HepG2 (cell line): ENCODE data around the gene CENPC. TPM values are rescaled to one million over a fixed set of nuclear protein-coding genes. Genes with fewer than 3 reads are reported as not detected.

Experiments used
- ATAC-seq: fragments of 200-7000 bp; cut with Tn5 transposase; 3 replicates; pipeline ENCODE4 v1.9.1; 2020; ENCODE audit warnings: mild to moderate bottlenecking, moderate library complexity
- BruUV-seq: library from RNA; stranded (reverse); fragments of 400-500 nt; replicated peaks from 2 replicates; lab custom pipeline; 2021; lab: Mats Ljungman, UMichigan
- CTCF ChIA-PET: fragments of 300-600 bp; formaldehyde crosslinking; extraction: SDS; loops from one replicate; lab custom pipeline; 2021; ENCODE audit warnings: low total read pairs, inconsistent platforms, low intra/inter-chr PET ratio; lab: Yijun Ruan, JAX
- POLR2A ChIA-PET: fragments of 350-600 bp; sonication (Branson Sonifier 250); formaldehyde crosslinking; loops from one replicate; lab custom pipeline; 2020; ENCODE audit warnings: antibody characterized with exemption, inconsistent platforms; lab: Yijun Ruan, JAX
- DNase-seq: peaks from one replicate; pipeline ENCODE4 v3.0.0-alpha.2; 2015; ENCODE audit warnings: low spot score
- FAIRE-seq: peaks from 3 replicates; lab custom pipeline; 2011; peaks lifted over from hg19 to GRCh38; lab: Jason Lieb, UNC
- H2AFZ ChIP-seq: one replicate; pipeline ENCODE4 v1.6.1; 2011; ENCODE audit warnings: low read length, inconsistent platforms
- H3K27ac ChIP-seq: fragments of 300-600 bp; 3 replicates; pipeline ENCODE4 v1.8.0; 2011; ENCODE audit warnings: mixed run types, mild to moderate bottlenecking, mixed read lengths, low read length, inconsistent platforms; ENCODE audit not compliant: insufficient read depth; ENCODE audit errors: extremely low read length
- H3K27me3 ChIP-seq, 2 experiments: fragments of 200-600 bp in 1 of 2; 2 replicates in 1 of 2; 3 replicates in 1 of 2; pipeline versions ENCODE4 v1.6.0 to v1.8.0; 2011; ENCODE audit warnings: low read length in 2 of 2, mild to moderate bottlenecking in 2 of 2, moderate library complexity in 2 of 2, inconsistent platforms in 1 of 2; ENCODE audit not compliant: insufficient read depth in 2 of 2, control insufficient read depth in 1 of 2
- H3K36me3 ChIP-seq, 2 experiments: fragments of 200-600 bp in 1 of 2; replicated peaks in 1 of 2; 2 replicates in 1 of 2; 3 replicates in 1 of 2; pipeline versions ENCODE4 v1.5.1 to v1.8.0; 2011; ENCODE audit warnings: low read length in 2 of 2, inconsistent platforms in 1 of 2; ENCODE audit not compliant: insufficient read depth in 2 of 2, control insufficient read depth in 1 of 2
- H3K4me1 ChIP-seq: 2 replicates; pipeline ENCODE4 v1.5.1; 2012; ENCODE audit warnings: low read length, inconsistent platforms; ENCODE audit not compliant: insufficient read depth
- H3K4me2 ChIP-seq: 2 replicates; pipeline ENCODE4 v1.6.0; 2011; ENCODE audit warnings: low read depth, low read length, inconsistent platforms
- H3K4me3 ChIP-seq, 3 experiments: fragments of 200-600 bp in 1 of 3; sonication (generic), shearing (Covaris generic) in 1 of 3; replicated peaks in 1 of 3; 2 replicates each; pipeline ENCODE4 v1.5.1; 2011 to 2016; ENCODE audit warnings: low read length in 3 of 3, inconsistent platforms in 2 of 3, low read depth in 2 of 3, mild to moderate bottlenecking in 2 of 3, control low read depth in 1 of 3, mixed read lengths in 1 of 3; ENCODE audit not compliant: insufficient read depth in 1 of 3
- H3K79me2 ChIP-seq: one replicate; pipeline ENCODE4 v1.6.1; 2011; ENCODE audit warnings: low read length, inconsistent platforms; ENCODE audit not compliant: insufficient read depth
- H3K9ac ChIP-seq: 2 replicates; pipeline ENCODE4 v1.6.0; 2011; ENCODE audit warnings: mild to moderate bottlenecking, low read depth, low read length, inconsistent platforms; ENCODE audit not compliant: insufficient read depth
- H3K9me3 ChIP-seq: 2 replicates; pipeline ENCODE4 v1.5.1; 2012; ENCODE audit warnings: mild to moderate bottlenecking, low read length
- H4K20me1 ChIP-seq: 2 replicates; pipeline ENCODE4 v1.6.0; 2011; ENCODE audit warnings: inconsistent platforms, mild to moderate bottlenecking, low read length, moderate library complexity; ENCODE audit not compliant: insufficient read depth
- ATF1 ChIP-seq: IDR thresholded peaks from 2 replicates; pipeline ENCODE4 v1.6.1; 2016; ENCODE audit warnings: mild to moderate bottlenecking, control low read depth
- CREM ChIP-seq, 2 experiments: sonication (generic) in 1 of 2; formaldehyde crosslinking in 1 of 2; IDR thresholded peaks; 2 replicates each; pipeline versions ENCODE4 v1.4.0 to v1.6.1; 2016 to 2020; ENCODE audit warnings: antibody characterized with exemption in 1 of 2, mild to moderate bottlenecking in 1 of 2, missing genetic modification reagents in 1 of 2
- ZNF460 ChIP-seq: sonication (generic); formaldehyde crosslinking; IDR thresholded peaks from 2 replicates; pipeline ENCODE4 v1.5.1; 2020; ENCODE audit warnings: missing genetic modification reagents, mild to moderate bottlenecking, borderline replicate concordance
- WGBS: methylation state at CpG from one replicate; pipeline ENCODE4 v1.1.6; 2017; ENCODE audit warnings: low lambda C conversion rate; 5-methylcytosine and 5-hydroxymethylcytosine counted together
- in situ Hi-C: cut with HindIII; loops from 2 replicates; pipeline ENCODE4 v1.10.0; 2017; ENCODE audit warnings: low pct_unique_long_range_greater_than_20kb; ENCODE audit not compliant: extremely low pct_ligation_motif_present
- intact Hi-C: fragments of 100-400 bp; cut with micrococcal nuclease; formaldehyde crosslinking; loops from one replicate; pipeline ENCODE4 v1.10.0; 2022; ENCODE audit not compliant: unreplicated experiment
- polyA plus RNA-seq, 8 experiments: library from polyadenylated mRNA; depleted of rRNA in 3 of 8; stranded (reverse) in 7 of 8; unstranded in 1 of 8; fragments of >200 nt; fragmentation: Illumina TruSeq in 4 of 8; extraction: Trizol in 4 of 8; gene quantifications; 2 replicates each; pipeline versions ENCODE4 v1.2.1 to v1.2.3, GENCODE V29; 2011 to 2016; ENCODE audit warnings: low read depth in 4 of 8, missing spikeins in 1 of 8, mixed read lengths in 1 of 8; ENCODE audit not compliant: insufficient read depth in 1 of 8
- total RNA-seq, 5 experiments: library from RNA; depleted of rRNA; stranded (reverse); fragments of >200 nt; fragmentation: Illumina TruSeq; extraction: Trizol; gene quantifications; 2 replicates each; pipeline ENCODE4 v1.2.3, GENCODE V29; 2016; ENCODE audit warnings: low read depth in 1 of 5
- TF ChIP-seq, protein P1 (sequence below): sonication (generic); formaldehyde crosslinking; IDR thresholded peaks from 2 replicates; pipeline ENCODE4 v1.5.0; 2020; ENCODE audit warnings: mild to moderate bottlenecking, missing genetic modification reagents
- TF ChIP-seq, protein P2 (sequence below): sonication (generic); formaldehyde crosslinking; IDR thresholded peaks from 2 replicates; pipeline ENCODE4 v1.4.0; 2020; ENCODE audit warnings: missing genetic modification reagents, borderline replicate concordance

Gene CENPC
- total and polyA plus RNA-seq, 2 of the 13 experiments (the other 11 are each of a cell fraction or from before 2014, with no cell fraction given): 4.7 to 16.4 TPM

DNA sequence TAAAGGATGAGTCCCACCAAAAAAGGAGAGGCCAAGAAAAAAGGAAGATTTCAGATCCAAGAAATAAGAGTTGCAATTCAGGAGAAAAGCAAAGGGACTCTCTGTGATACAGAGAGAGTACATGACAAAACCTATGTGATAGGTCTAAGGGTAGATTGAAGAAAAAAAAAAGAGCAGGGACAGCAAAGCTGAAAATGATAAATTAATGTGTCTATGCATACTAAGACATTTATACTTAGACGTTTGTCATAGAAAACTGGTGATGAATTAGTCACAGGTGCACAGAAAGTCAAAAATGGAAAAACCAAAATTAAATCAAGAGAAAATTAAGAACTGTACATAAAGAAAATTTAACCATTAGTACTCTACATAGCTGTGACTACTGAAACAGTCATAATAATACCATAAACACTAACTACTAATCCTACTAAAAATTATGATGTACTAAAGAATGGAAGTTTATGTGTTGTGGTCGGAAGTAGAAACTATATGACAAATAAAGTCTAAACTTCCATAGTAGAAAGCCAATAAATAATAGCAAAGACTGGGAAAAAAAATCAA, 9.9 kb downstream of the CENPC start:
- H3K36me3 ChIP-seq: peaks cover 4 to 53% of the 10 kb centered on the region in 2 experiments; a peak in 2 of 5 replicates
- no peak for DNase-seq
- TF ChIP-seq, protein P1, sequence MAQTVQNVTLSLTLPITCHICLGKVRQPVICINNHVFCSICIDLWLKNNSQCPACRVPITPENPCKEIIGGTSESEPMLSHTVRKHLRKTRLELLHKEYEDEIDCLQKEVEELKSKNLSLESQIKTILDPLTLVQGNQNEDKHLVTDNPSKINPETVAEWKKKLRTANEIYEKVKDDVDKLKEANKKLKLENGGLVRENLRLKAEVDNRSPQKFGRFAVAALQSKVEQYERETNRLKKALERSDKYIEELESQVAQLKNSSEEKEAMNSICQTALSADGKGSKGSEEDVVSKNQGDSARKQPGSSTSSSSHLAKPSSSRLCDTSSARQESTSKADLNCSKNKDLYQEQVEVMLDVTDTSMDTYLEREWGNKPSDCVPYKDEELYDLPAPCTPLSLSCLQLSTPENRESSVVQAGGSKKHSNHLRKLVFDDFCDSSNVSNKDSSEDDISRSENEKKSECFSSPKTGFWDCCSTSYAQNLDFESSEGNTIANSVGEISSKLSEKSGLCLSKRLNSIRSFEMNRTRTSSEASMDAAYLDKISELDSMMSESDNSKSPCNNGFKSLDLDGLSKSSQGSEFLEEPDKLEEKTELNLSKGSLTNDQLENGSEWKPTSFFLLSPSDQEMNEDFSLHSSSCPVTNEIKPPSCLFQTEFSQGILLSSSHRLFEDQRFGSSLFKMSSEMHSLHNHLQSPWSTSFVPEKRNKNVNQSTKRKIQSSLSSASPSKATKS (CRISPR knock-in tag): no peak
- TF ChIP-seq ATF1: no peak
- TF ChIP-seq, protein P2, sequence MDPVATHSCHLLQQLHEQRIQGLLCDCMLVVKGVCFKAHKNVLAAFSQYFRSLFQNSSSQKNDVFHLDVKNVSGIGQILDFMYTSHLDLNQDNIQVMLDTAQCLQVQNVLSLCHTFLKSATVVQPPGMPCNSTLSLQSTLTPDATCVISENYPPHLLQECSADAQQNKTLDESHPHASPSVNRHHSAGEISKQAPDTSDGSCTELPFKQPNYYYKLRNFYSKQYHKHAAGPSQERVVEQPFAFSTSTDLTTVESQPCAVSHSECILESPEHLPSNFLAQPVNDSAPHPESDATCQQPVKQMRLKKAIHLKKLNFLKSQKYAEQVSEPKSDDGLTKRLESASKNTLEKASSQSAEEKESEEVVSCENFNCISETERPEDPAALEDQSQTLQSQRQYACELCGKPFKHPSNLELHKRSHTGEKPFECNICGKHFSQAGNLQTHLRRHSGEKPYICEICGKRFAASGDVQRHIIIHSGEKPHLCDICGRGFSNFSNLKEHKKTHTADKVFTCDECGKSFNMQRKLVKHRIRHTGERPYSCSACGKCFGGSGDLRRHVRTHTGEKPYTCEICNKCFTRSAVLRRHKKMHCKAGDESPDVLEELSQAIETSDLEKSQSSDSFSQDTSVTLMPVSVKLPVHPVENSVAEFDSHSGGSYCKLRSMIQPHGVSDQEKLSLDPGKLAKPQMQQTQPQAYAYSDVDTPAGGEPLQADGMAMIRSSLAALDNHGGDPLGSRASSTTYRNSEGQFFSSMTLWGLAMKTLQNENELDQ (CRISPR knock-in tag): no peak
- no peak for TF ChIP-seq ZNF460 (CRISPR knock-in tag)
- no peak for TF ChIP-seq CREM (IDR thresholded peaks at IDR 0.05)
- no peak for TF ChIP-seq CREM (CRISPR knock-in tag; IDR thresholded peaks at IDR 0.05)
- TF ChIP-seq, all 625 proteins: peak for 0
- Histone ChIP-seq H3K9me3 (no peaks in the 10 kb centered on the region), H3K27ac (no peak overlapping the region), H3K4me1 (no peaks in the 10 kb centered on the region), H3K9ac (no peak overlapping the region), H3K4me3 (no peak overlapping the region), H3K79me2 (no peaks in the 10 kb centered on the region), H3K27me3 (no peaks in the 10 kb centered on the region), H3K4me2 (no peak overlapping the region), H2AFZ (no peak overlapping the region), H4K20me1 (no peaks in the 10 kb centered on the region)
- ChIA-PET POLR2A (interaction anchor here (1.5 kb wide), 1 partner anchor 10 kb away, joined by 6 read pairs; the partner anchor contains the start of gene CENPC), CTCF (no interaction called here)
- intact Hi-C loops (no loop called here), in situ Hi-C loops (loop anchor here (25.0 kb wide), 1 partner anchor 627 kb away; no protein-coding TSS in a partner anchor)
- FAIRE-seq (no peak), ATAC-seq (no peak)
- BruUV-seq: no TSS peak
- 98% methylated on average over 2 of the region's 2 CpGs for WGBS
